Right lobe of liver (tissue), 6 donors: ENCODE results near the gene VASH2. TPM values are rescaled to one million over a fixed set of nuclear protein-coding genes. Genes with fewer than 3 reads are reported as not detected.
"Not testable (repeated sequence)": the region's sequence is repeated elsewhere in the genome, so short reads cannot be mapped to it uniquely, and the experiment has no call there.

Experiments used
- ATAC-seq, 4 donors: fragments of 200-7000 bp; cut with Tn5 transposase; one replicate each; pipeline ENCODE4 v1.9.1; 2020; ENCODE audit warnings: mild to moderate bottlenecking in 4 of 4, moderate library complexity in 4 of 4
- DNase-seq, 3 donors: peaks; one replicate each; pipeline ENCODE4 v3.0.0-alpha.2; 2020
- H3K27ac ChIP-seq, 3 donors: fragments of 200-600 bp; one replicate each; pipeline ENCODE4 v1.8.0; 2022
- H3K27me3 ChIP-seq, 2 donors: fragments of 200-600 bp; one replicate each; pipeline ENCODE4 v1.8.0; 2022
- H3K36me3 ChIP-seq, 4 donors: fragments of 200-600 bp; sonication (generic) in 1 of 4; one replicate each; pipeline versions ENCODE4 v1.5.1 to v1.8.0; 2017 to 2022; ENCODE audit warnings: control low read depth in 1 of 4
- H3K4me1 ChIP-seq, 4 donors: fragments of 200-600 bp; sonication (generic) in 1 of 4; one replicate each; pipeline versions ENCODE4 v1.5.1 to v1.8.0; 2017 to 2022; ENCODE audit warnings: control low read depth in 1 of 4
- H3K4me3 ChIP-seq, 3 donors: fragments of 200-600 bp; one replicate each; pipeline ENCODE4 v1.8.0; 2022
- H3K9me3 ChIP-seq, 4 donors: fragments of 200-600 bp; sonication (generic) in 1 of 4; one replicate each; pipeline versions ENCODE4 v1.5.1 to v1.8.0; 2017 to 2022; ENCODE audit warnings: control low read depth in 1 of 4
- POLR2A ChIP-seq: fragments of 450-650 bp; IDR thresholded peaks from one replicate; pipeline ENCODE4 v1.6.1; 2017; ENCODE audit warnings: antibody characterized with exemption, mild to moderate bottlenecking
- WGBS: methylation state at CpG from one replicate; pipeline ENCODE4 v1.1.6; 2018; ENCODE audit warnings: low coverage, low lambda C conversion rate; ENCODE audit not compliant: insufficient coverage; ENCODE audit errors: missing lambda C conversion rate; 5-methylcytosine and 5-hydroxymethylcytosine counted together
- intact Hi-C, 2 donors: fragments of 100-400 bp; cut with DNase I; formaldehyde crosslinking; loops; one replicate each; pipeline versions ENCODE4 v1.11.2 to v1.14.1; 2022
- total RNA-seq, 6 experiments: library from RNA; depleted of rRNA in 2 of 6; stranded (reverse); fragments of >200 nt in 2 of 6; fragmentation: NEBNext Ultra II Directional in 3 of 6; extraction: Animal tissue kit (Norgen Biotek cat#: 25700) in 3 of 6; gene quantifications; one replicate each; pipeline versions ENCODE4 v1.1.0 to v1.2.4, GENCODE V29; 2016 to 2023
- TF ChIP-seq, protein P1 (sequence below), 4 donors: fragments of 200-600 bp in 3 of 4; fragments of 450-650 bp in 1 of 4; IDR thresholded peaks; one replicate each; pipeline versions ENCODE4 v1.5.1 to v1.8.0; 2016 to 2022; ENCODE audit warnings: antibody characterized with exemption in 4 of 4, mild to moderate bottlenecking in 2 of 4
- donor health status: DM: no; HTN: yes; CAD: no.
- donor health status: DM: no; HTN: no; CAD: no.
- donor health status: DM: no; HTN: no; CAD: no.
- donor health status: DM: no; HTN: yes; CAD: no.
- donor health status: DM: no; HTN: yes; CAD: no.

The VASH2 gene
- total RNA-seq, 6 experiments from 2014 or later: 0.04 to 0.32 (median 0.07) TPM; not detected in 3

DNA sequence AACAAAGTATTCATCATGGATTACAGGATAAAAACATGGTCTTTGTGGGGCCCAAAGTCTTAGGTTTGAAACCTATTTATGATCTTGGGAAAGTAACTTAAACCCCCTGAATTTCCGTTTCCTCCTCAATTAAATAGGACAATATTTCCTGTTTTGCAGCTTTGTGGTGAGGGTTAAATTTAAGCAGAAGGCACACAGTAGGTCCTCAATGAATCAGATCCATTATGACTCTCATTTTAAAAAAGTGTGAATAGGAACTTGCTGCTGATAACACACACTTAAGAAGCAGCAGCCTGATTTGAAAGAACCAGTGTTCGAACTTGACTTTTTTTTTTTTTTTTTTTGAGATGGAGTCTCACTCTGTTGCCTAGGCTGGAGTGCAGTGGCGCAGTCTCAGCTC, 41.4 kb upstream of the VASH2 start:
- no peak overlapping the region for H3K4me3 ChIP-seq
- intact Hi-C loops: no loop called here
- DNase-seq (no peak), ATAC-seq (no peak)
- H3K27ac ChIP-seq: no peak overlapping the region
- H3K27me3 ChIP-seq: no peaks in the 10 kb centered on the region
- no peaks in the 10 kb centered on the region for H3K9me3 ChIP-seq
- H3K4me1 ChIP-seq: no peaks in the 10 kb centered on the region
- TF ChIP-seq, protein P1, sequence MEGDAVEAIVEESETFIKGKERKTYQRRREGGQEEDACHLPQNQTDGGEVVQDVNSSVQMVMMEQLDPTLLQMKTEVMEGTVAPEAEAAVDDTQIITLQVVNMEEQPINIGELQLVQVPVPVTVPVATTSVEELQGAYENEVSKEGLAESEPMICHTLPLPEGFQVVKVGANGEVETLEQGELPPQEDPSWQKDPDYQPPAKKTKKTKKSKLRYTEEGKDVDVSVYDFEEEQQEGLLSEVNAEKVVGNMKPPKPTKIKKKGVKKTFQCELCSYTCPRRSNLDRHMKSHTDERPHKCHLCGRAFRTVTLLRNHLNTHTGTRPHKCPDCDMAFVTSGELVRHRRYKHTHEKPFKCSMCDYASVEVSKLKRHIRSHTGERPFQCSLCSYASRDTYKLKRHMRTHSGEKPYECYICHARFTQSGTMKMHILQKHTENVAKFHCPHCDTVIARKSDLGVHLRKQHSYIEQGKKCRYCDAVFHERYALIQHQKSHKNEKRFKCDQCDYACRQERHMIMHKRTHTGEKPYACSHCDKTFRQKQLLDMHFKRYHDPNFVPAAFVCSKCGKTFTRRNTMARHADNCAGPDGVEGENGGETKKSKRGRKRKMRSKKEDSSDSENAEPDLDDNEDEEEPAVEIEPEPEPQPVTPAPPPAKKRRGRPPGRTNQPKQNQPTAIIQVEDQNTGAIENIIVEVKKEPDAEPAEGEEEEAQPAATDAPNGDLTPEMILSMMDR (IDR thresholded peaks at IDR 0.05): no peak
- TF ChIP-seq POLR2A: no peak
- H3K36me3 ChIP-seq: no peaks in the 10 kb centered on the region
- WGBS: 69% methylated on average over 2 of the region's 3 CpGs

DNA sequence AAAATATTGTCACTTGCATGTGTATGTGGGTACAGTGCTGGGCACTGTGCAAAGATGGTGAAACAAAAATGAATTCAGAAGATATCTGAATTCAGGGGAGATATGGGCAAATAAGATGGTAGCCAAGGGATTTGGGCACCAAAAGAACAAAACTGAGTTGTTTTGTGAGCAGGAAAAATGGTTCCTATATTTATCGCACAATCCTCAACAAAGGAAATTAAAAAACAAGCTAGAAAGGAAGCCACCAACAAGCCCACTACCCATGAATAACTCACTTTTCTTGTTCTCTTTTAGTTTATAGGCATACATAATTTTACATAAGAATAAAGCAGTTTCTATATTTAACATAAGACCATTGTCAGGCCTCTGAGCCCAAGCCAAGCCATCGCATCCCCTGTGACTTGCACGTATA, 40.7 kb upstream of the VASH2 start:
- intact Hi-C loops: no loop called here
- no peaks in the 10 kb centered on the region for H3K4me1 ChIP-seq
- H3K27ac ChIP-seq: no peak overlapping the region
- no peaks in the 10 kb centered on the region for H3K9me3 ChIP-seq
- WGBS: 96% methylated on average over 3 of the region's 3 CpGs
- DNase-seq (no peak), ATAC-seq (no peak)
- no peaks in the 10 kb centered on the region for H3K27me3 ChIP-seq
- H3K4me3 ChIP-seq: no peak overlapping the region
- H3K36me3 ChIP-seq: no peaks in the 10 kb centered on the region
- TF ChIP-seq POLR2A: no peak
- TF ChIP-seq, protein P1 (IDR thresholded peaks at IDR 0.05): no peak

DNA sequence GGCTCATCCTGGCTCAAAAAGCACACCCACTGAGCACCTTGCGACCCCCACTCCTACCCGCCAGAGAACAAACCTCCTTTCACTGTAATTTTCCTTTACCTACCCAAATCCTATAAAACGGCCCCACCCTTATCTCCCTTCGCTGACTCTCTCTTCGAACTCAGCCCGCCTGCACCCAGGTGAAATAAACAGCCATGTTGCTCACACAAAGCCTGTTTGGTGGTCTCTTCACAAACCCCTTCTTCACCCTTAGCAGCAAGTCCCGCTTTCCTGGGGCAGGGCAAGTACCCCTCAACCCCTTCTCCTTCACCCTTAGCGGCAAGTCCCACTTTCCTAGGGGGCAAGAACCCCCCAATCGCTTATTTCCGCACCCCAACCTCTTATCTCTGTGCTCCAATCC, 40.1 kb upstream of the VASH2 start:
- H3K27ac ChIP-seq, H3K27me3 ChIP-seq, H3K4me3 ChIP-seq, ATAC-seq, H3K9me3 ChIP-seq, H3K36me3 ChIP-seq, intact Hi-C loops, H3K4me1 ChIP-seq, DNase-seq: not testable (repeated sequence)
- WGBS: 77% methylated on average over 5 of the region's 10 CpGs

DNA sequence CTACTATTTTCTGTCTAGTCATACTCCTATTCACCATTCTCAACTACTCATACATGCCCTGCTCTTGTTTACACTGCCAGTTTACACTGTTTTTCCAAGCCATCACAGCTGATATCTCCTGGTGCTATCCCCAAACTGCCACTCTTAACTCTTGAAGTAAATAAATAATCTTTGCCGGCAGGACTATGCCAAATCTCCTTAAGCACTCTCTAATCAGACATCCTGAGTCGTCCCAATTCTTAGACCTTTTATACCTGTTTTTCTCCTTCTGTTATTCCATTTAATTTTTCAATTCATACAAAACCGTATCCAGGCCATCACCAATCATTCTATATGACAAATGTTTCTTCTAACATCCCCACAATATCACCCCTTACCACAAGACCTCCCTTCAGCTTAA, 36.7 kb upstream of the VASH2 start:
- H3K27me3 ChIP-seq, H3K9me3 ChIP-seq, intact Hi-C loops, DNase-seq, H3K27ac ChIP-seq, H3K4me3 ChIP-seq, H3K36me3 ChIP-seq, H3K4me1 ChIP-seq, ATAC-seq: not testable (repeated sequence)
- WGBS: 43% methylated on average over 3 of the region's 3 CpGs

DNA sequence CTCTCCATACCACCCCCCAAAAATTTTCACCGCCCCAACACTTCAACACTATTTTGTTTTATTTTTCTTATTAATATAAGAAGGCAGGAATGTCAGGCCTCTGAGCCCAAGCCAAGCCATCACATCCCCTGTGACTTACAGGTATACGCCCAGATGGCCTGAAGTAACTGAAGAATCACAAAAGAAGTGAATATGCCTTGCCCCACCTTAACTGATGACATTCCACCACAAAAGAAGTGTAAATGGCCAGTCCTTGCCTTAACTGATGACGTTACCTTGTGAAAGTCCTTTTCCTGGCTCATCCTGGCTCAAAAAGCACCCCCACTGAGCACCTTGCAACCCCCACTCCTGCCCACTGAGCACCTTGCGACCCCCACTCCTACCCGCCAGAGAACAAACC, 36.2 kb upstream of the VASH2 start:
- H3K27me3 ChIP-seq, H3K36me3 ChIP-seq, H3K4me3 ChIP-seq, intact Hi-C loops, H3K9me3 ChIP-seq, ATAC-seq, H3K27ac ChIP-seq, H3K4me1 ChIP-seq, DNase-seq: not testable (repeated sequence)
- WGBS: 89% methylated on average over 1 of the region's 5 CpGs

DNA sequence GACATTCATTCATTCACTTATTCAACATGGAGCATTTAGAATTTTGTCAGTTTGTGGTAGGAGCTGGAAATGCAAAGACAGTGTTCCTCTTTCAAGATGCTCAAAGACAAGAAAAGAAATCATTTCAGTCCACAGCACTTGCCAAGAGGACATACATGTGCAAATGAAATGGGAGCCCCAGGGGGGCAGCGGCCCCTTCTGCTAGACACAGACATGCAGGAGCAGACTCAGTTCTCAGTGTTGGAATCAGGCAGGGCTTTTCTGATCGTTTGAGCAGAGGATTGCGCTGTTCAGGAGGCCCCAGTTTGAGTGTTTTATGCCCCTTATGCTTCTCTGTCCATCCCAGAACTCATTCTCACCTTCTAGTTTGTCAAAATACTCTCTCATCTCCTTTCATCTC, 35.6 kb upstream of the VASH2 start:
- no peaks in the 10 kb centered on the region for H3K36me3 ChIP-seq
- no peaks in the 10 kb centered on the region for H3K27me3 ChIP-seq
- ATAC-seq (no peak), DNase-seq (no peak)
- no peak overlapping the region for H3K27ac ChIP-seq
- H3K4me1 ChIP-seq: no peaks in the 10 kb centered on the region
- 46% methylated on average over 3 of the region's 3 CpGs for WGBS
- intact Hi-C loops: no loop called here
- H3K4me3 ChIP-seq: no peak overlapping the region
- no peaks in the 10 kb centered on the region for H3K9me3 ChIP-seq
- TF ChIP-seq, protein P1 (IDR thresholded peaks at IDR 0.05): no peak
- no peak for TF ChIP-seq POLR2A
